HCT116 (cell line): ENCODE results near the gene GPR17.

ENCODE experiments used
- CBX3 ChIP-seq: IDR thresholded peaks from 2 replicates; pipeline ENCODE4 v1.6.1; 2012; ENCODE audit warnings: low read depth
- CTCF ChIP-seq, 3 experiments: fragments of 200-600 bp in 1 of 3; sonication (generic) in 1 of 3; IDR thresholded peaks in 2 of 3; conservative IDR thresholded peaks in 1 of 3; 2 replicates each; pipeline ENCODE4 v1.5.1; 2012 to 2017; ENCODE audit warnings: low read depth in 2 of 3, low read length in 2 of 3, antibody characterized with exemption in 1 of 3, borderline replicate concordance in 1 of 3, control low read depth in 1 of 3, mild to moderate bottlenecking in 1 of 3, mixed read lengths in 1 of 3, mixed run types in 1 of 3, moderate library complexity in 1 of 3; ENCODE audit not compliant: insufficient read depth in 1 of 3
- EZH2 ChIP-seq: fragments of 200-600 bp; sonication (generic); IDR thresholded peaks from 2 replicates; pipeline ENCODE4 v1.6.1; 2017; ENCODE audit warnings: antibody characterized with exemption, mixed run types
- EZH2phosphoT487 ChIP-seq: fragments of 200-600 bp; IDR thresholded peaks from 2 replicates; pipeline ENCODE4 v1.6.1; 2018; ENCODE audit warnings: antibody characterized with exemption, borderline replicate concordance
- POLR2A ChIP-seq: IDR thresholded peaks from 2 replicates; pipeline ENCODE4 v1.7.0; 2011; ENCODE audit warnings: borderline replicate concordance; ENCODE audit not compliant: insufficient read depth, insufficient read length; ENCODE audit errors: extremely low read depth
- POLR2AphosphoS5 ChIP-seq: IDR thresholded peaks from 2 replicates; pipeline ENCODE4 v1.6.1; 2011; ENCODE audit warnings: mild to moderate bottlenecking, low read depth, low read length, moderate library complexity
- RAD21 ChIP-seq: IDR thresholded peaks from 2 replicates; pipeline ENCODE4 v1.6.1; 2012; ENCODE audit warnings: low read depth, mild to moderate bottlenecking
- REST ChIP-seq: IDR thresholded peaks from 2 replicates; pipeline ENCODE4 v1.6.1; 2012; ENCODE audit warnings: low read depth
- SIN3A ChIP-seq: IDR thresholded peaks from 2 replicates; pipeline ENCODE4 v1.6.1; 2012; ENCODE audit warnings: low read depth
- ZFX ChIP-seq: fragments of 450-650 bp; IDR thresholded peaks from 2 replicates; pipeline ENCODE4 v1.6.1; 2017
- ZNF274 ChIP-seq: fragments of 200-500 bp; sonication (Bioruptor generic); IDR thresholded peaks from 2 replicates; pipeline ENCODE4 v1.6.1; 2014; ENCODE audit warnings: mild to moderate bottlenecking, low read depth, low read length, inconsistent platforms

DNA sequence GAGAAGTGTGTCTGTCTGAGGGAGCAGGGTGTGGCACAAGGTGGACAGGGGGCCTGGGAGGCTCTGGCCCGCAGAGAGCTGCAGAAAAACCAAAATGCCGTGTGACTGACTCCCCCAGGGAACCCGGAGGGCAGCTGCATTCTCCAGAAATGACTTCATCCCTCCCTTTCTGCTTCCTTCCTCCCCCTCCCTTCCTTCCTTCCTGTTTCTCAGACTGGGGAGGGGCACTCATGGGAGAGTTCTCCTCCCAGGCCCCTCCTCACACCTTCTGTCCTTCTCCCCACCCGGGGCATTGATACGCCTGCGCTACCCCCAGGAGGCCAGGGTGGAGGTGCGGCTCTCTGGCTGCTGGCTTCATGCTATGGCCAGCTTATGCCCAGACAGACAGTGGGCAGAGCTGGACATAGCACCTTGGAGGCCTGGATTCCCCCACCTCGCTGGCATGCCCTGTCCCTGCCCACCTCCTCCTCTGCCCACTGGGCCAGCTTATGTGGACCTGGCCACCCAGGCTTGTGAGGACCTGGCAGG, 8.2 kb upstream of the GPR17 start:
- TF ChIP-seq POLR2A (no peak), ZFX (no peak), RAD21 (no peak), CTCF (IDR thresholded peaks at IDR 0.05 in 2 of 3, conservative IDR thresholded peaks at IDR 0.05 in 1 of 3; ENCODE audit: borderline replicate concordance in 1 of 3, insufficient read depth in 1 of 3, low read depth in 2 of 3, low read length in 2 of 3) (no peak), CBX3 (no peak), POLR2AphosphoS5 (peak; percentile 49), ZNF274 (no peak), SIN3A (no peak), EZH2phosphoT487 (no peak), REST (no peak), EZH2 (no peak)
